Iris pigment epithelial cell (primary cell): ENCODE data around the gene ZNF593.

Experiments used
- DNase-seq: peaks from one replicate; pipeline ENCODE4 v3.0.0-alpha.2; 2011; ENCODE audit warnings: low read depth

Gene ZNF593

DNA sequence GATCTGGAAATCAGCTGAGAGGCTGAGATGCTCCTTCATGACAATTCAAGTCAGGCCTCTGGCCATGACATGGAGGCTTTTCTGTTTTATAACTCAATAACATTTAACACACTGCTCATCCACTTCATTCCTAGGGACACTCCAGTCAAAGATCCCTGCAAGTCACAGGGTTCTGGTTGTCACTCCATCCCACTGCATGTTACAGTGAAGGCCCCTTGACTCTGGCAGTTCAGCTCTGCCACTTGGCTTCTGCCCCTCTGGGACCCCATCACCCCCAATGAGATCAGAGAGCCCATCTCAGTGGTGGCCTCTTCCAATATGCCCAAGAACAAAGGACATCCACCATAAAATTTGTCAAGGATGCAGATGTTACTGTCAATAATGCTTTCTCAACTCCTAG, 20.8 kb upstream of the ZNF593 start:
- DNase-seq: no peak

DNA sequence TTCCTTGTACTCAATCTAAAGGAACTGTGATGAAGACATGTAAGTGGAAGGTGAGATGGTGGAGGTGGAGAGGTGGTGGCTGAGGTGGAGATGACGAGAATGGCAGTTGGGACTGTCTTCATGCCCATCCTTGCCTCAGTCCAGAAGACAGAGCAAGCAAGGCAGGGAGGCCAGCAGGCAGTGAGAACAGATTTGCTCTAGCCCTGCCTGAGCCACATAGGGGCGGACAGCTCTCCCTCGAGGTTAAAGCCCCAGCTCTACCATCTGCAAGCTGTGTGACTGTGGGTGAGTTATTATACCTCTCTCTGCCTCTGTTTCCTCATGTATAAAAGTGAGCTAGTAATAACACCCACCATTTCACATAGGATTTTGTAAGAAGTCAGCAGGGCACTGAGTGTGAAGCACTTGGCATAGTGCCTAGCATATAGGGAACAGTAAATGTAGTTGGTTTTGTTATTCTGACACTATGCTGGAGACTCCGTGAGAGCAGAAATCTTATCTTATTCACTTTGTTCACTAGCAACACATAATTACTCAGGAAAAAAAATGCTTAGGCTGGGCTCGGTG, 15.7 kb upstream of the ZNF593 start:
- DNase-seq: no peak

DNA sequence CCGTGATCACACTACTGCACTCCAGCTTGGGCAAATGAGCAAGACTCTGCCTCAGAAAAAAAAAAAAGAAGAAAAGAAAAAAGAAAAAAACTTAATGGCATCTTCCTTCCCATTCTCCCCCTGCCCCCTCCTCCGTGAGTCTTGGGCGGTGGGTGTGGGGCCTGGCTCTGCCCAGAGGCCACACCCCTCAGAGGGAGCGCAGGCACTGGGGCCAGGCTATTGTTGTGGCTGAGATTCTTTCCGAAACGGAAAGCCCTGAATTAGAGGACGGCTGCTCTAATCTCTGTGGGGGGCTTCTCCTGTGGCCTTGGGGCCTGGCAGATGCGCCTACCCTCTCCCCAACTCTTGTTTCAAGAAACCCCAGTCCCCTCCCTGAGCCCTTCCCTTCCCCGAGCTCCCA, 15.0 kb upstream of the ZNF593 start:
- DNase-seq: no peak

DNA sequence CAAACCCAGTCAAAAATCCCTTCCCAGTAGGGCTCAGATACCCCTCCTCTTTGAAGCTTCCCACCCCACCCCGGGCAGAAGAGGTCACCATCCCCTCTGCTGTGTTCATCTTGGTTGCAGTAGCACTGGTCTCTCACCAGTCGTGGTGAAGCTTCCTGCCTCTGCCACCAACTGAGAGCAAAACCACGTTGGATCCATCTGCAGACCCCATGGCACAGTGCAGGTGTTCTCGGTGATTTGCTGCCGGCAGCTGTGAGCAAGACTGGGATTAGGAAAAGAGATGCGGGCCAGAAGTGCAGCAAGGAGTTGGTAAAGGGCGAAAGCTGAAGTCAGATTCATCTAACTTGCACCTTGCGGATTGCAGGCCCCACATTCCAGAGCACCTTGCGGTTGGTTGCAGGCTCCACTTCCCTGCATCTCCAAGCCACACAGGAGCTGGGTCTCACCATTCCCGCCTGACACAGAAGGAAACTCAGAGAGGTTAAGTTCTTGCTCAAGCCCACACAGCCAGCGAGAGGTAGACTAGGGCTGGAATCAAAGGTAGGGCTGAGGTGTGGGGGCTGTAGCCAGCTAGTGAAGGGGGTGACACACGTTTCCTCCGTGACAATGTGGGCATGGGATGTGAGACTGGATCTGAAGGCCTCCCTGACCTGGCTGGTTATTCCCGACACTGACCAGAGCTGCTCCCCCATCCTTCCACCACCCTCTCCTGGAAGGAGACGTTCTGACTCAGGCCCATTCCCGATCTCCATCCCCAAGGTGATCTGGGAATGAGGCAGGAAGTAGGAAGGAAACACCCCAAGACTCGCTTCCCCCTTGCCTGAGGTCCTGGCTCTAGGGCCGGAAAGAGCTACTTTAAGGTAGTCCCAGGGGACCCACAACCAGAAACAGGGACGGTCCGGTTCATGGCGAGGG, 14.1 kb upstream of the ZNF593 start:
- no peak for DNase-seq

DNA sequence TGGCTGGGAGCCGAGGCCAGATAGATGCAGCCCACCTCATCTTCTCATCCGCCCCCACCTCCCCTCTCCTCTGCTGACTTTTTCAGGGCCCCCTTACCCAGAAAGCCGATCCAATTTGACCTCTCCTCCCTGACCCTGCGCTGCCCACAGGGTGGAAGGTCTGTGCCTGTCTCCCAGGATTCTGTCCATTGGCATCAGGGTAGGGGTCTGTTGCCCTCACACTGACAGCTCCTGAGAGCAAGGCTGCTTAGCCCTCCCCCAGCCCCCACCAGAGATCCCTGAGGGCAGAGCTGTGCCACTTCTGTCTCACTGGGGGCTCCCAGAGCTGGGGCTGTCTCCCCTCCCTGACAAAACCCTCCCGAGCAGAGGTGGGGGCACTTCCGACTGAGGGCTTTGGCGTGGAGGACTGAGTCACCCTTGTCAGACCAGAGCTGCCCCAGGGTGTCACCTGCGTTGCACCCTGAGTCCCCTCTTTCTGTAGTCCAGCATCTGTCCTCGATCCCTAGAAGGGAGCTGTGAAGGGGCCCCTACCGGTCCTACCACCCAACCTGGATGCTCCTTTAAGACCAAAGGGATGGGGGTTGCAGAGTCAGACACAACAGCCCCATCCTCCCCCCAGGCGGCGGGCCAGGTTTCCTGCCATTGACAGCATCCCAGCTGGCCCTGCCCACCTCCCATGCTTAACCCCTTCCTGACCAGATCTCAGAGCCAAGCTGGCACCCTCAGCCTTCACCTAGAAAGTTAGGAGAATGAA, 13.2 kb upstream of the ZNF593 start:
- DNase-seq: no peak

DNA sequence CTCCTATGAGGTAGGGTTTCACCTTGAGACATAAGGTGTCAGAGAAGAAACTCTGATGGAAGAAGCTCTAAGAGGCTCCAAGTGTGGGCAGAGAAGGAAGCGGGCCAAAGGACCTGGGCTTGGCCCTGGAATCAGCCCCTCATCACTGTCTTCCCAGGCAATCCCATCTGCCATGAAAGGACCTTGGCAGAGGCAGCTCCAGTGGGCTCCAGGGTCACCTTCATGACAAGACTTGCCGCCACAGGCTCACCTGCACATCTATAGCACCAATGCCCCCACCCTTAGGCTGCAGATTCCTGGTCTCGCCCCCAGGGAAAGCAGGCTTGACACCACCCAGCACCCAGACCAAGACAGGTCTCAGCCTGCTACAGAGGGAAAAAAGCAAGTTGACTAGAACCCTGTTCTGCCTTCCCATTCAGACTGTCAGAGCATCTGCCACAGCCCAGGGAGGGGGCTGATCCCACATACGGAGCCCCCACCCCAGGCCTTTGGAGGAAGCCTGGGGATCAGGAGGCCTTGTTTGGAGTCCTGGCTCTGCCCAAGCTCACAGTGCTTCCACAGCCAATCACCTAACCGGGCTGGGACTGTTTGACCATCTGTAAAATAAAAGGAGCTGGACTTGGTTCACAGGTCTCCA, 11.3 kb upstream of the ZNF593 start:
- DNase-seq: no peak

DNA sequence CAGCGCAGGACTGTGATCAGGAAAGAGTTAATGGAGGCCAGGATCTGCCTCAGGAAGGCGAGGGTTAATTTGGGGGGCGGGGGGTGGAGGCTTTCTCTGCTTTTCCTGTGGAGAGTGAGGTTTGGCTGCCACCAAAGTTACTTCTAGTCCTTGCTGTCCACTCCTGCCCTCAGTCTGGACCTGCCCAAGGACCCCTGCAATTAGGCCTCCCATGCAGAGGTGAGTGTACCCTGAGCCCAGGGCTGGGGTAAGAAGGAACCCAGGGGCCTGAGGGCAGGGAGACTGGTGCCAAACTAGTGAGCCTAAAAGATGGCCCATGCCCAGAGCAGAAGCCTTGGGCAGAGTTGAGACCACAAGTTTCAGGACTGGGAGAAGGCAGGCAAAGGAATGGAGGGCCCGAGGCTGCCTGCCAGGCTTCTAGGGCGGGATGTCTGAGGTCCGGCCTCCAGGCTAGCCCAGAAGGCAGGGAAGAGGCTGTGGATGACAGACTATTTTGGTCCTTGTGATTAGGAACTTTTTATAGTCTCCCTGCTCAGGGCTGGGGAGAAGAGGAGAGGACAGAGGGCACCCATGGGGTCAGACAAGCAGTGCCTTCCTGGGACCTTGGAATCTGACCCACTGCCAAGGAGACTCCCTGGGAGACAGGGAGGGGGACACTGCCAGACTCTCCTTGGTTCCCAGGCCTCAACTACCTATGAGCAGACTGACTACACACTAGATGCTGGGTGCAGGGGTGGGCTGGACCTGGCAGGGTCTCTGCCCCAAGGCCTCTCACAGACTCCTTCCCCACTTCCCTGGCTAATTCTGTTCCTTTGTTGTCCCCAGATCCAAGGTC, 10.6 kb upstream of the ZNF593 start, which contains the start of gene FAM110D:
Gene FAM110D (plus strand): TSS at position 172 of the 835 bp plus-strand sequence. CDS start 2,213 bp downstream, outside the sequence.
- no peak for DNase-seq

DNA sequence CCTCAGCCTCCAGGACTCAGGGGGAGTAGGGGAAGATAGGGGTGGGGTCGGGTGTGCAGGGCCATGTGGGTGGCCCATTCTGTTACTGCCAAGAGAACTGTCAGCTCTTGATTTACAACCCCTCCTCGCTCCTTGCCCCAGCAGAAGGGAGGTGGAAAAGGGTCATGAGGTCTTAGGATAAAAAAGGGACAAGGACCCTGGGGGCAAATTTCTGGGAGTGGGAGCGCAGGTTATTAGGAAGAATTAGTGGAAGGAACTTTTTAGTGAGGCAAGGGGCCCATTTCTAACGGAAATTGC, 10.0 kb upstream of the ZNF593 start:
- no peak for DNase-seq

DNA sequence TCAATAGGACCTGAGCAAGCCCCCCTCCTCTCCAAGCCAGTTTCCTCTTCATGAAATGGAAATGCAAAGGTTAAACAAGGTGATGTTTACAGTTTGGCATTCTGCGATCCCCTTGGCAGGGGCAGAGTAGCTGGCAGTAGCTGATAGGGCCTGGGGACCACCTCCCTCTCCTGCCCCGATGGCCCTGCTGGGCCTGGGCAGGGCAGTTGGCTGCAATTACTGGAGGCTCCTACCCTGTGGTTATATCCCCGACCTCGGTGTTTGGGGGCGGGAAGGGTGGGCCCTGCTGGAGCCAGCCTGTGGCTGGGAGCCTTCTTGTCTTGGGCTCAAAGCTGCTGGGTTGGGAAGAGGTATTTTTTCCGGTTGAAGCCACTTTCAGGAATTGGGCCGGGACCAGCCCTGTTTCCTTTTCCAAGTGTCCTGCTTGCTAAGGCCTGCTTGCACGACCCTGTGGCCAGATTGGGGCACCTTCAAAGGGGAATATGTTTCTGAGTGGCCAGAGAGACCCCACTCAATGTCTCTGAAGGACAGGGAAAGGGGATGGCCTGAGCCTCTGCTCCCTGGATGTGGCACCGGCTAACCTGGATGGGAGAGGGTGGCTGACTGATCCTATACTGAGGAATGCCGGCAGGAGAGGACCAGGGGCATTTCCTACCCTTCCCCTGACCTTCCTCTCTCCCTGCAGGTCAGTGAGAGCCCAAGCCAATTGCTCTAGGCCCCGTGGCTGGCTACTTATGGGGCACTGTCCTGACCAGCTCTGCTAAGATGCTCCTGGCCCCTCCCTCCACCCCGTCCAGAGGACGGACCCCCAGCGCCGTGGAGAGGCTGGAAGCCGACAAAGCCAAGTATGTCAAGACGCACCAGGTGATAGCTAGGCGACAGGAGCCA, 8.9 kb upstream of the ZNF593 start:
- DNase-seq: no peak

DNA sequence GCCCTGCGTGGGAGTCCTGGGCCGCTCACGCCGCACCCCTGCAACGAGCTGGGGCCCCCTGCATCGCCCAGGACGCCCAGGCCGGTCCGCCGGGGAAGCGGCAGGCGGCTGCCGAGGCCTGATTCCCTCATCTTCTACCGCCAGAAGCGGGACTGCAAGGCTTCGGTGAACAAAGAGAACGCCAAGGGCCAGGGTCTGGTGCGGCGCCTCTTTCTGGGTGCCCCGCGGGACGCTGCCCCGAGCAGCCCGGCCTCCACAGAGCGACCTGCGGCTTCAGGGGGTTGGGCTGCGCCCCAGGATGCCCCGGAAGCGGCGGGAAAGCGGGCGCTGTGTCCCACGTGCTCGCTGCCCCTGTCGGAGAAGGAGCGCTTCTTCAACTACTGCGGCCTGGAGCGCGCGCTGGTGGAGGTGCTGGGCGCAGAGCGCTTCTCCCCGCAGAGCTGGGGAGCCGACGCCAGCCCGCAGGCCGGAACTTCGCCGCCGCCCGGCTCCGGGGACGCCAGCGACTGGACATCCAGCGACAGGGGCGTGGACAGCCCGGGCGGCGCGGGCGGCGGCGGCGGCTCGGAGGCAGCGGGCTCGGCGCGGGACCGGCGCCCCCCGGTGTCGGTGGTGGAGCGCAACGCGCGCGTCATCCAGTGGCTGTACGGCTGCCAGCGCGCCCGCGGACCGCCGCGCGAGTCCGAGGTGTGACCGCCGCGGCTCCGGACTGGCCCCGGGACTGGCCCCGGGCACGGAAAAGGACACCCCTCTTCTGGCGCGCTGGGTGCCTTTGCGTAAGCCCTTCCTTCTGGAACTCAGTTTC, 8.1 kb upstream of the ZNF593 start:
- DNase-seq: peak; percentile 60

DNA sequence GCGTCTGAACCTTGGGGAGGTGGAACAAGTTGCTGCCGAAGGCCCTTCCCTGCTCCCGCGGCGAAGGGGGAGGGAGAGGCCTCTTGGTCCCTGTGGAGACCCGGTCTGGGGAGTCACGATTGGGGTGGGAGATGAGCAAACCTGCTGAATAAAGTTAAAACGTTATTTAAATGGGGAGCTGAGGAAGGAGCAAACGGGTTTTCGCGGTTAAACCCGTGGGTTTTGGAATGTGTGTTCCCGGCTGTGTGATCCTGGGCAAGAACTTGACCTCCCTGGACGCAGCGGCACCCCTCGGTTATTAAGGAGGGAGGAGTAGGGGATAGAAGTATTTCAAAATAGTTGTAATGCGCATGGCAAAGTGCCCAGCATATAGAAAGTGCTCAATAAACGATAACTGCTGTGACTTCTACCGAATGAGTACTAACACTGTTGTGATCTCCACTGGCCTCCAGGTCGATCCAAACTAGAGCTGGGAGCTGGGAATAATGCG, 7.4 kb upstream of the ZNF593 start:
- no peak for DNase-seq

DNA sequence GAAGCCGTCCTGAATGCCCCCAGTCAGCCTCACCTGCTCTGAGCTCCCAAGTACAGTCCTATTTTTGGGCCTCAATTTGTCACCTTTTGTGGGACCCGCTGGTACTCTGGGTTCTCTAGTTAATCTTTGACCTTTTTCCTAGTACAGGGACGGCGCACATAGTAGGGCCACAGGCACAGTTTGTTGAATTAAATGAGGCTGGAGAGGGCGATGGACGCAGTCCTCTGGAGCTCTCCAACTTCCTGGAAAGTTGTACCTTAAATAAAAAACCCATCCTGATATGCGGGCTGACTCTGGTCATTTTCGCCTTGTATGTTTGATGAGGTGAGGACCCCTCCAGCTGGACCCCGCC, 6.0 kb upstream of the ZNF593 start:
- DNase-seq: no peak

DNA sequence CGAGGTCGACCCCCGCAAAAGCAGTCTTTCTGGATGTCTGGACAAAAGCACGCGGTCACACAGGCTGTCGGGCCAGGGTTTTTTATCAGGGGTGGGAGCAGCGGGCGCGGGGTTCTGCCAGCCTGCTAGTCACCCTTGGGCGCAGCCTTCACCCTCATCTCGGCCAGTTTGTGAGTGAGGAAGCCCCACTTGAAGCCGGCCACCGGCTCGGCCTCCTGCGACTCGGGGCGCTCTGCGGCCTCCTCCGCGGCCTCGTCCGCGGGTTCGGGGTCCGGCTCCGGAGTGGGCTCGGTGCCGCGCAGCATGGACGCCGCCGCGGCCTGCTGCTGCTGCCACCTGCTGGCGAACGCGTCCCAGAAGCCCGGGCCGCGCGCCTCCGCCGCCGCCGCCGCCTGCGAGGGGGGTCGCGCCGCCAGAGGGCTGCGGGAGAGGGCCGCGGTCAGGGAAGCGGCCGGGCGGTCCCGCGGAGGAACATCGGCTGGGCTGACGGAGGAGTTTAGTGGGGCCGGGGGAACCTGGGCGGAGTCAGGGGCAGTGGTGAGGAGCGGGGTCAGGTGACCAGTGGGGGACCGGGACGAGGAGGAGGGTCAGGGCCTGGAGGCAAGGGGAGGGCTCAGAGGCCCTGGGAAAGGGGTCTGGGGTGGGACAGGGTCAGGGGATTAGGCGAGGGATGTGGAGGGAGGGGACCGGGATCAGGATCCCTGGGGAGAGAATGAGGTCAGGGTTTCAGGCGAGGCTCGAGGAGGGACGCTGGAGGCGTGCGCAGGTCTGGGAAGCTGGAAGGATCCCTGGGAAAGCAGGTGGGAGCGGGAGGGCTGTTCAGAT, 5.5 kb upstream of the ZNF593 start:
- no peak for DNase-seq

DNA sequence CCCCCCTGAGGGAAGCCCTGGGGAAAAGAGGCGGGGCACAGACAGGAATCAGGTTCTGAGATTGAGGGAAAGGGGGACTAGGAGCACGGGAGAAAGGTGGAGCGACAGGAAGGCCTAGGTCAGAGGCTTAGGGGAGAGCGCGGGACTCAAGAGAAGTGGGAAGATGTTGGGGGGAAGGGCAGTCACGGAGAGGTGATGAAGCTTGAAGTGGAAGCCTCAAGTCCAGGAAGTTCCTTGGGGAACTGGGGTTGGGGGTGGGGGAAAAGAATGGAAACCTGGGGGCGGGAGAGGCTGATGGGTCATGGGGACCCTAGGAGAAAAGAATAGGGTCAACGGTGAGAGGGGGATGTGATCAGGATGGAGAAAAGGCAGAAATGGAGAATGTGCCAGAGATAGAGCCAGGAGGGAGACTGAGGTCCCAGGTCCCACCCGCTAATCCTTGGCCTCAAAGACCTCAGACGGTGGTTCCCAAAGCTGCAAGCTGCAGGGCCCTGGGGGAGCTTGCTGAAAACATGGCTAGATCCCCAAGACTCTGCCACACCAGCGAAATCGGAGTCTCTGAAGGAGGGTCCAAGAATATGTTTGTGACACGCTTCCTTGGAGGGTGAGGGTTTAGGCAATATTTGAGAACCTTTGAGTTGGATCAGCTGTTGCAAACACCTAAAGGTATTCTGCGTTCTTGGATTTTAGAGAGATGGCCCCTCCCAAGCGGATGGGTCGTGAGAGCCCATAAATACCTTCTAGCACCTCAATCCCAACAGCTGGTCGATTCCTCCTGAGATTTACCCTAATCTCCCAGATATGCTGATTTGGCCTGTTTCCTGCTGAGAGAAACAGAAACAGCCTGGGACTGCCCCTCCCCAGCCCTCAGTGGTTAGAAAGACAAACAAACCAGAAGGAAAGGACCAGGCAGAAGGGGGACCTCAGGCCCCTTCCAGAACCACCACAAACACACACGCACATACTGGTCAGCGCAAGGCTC, 4.6 kb upstream of the ZNF593 start:
- DNase-seq: no peak

DNA sequence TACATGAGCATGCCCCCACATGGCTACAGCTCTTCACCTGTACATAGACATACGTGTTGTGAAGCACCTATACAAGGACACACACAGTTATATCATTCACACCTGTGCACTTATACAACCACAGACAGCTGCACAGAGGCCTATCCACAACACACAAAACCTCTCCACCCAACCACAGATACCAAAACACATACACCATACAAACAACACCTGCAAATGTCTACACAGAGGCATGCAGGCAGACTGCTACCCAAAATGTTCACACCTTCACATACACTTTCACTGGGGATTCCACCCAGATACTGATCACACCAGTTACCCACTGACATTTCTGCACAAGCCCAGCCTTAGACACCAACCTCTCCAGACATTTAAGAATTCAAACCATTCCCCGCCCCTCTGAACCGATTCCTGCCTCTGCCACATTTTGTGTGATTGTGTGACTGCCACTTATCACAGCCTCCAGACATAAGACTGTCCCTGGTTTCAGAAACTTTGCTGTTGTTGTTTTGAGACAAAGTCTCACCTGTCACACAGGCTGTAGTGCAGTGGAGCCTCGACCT, 2.9 kb upstream of the ZNF593 start:
- no peak for DNase-seq

DNA sequence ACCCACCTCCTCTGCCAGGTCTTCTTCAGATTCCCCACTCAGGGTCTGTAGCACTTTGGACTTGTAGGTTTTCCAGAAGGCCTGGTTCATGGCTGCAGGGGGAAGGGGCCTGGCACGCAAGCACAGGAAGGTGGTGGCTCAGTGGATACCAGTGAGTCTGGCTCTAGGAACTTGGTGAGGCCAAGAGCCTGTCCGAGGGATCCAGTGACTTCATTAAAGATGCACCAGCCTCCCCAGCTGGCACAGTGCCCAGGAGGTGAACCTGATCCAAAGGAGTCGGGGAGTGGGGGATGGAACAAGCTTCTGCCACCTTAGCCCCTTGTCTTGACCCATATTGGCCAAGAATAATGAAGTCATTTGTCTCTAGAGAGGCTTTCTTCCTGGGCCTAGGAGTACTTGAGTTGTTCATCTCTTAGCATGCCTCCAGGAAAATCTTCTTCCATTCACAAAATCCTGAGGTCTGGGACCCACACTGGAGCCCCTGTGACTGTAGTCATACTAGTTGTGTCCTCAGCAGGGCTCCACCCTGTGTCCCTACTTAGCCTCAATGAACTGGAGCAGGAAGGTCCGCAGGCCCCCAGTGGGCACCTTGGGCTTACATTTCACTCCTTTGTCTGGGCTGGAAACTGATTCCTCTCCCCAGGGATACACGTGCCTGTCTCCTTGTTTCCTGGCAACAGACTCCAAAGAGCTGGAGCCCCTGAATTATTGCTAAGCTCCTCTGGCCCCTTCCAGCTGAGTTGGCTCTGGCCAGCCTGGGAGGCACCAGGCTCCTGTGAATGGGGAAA, 1.1 kb upstream of the ZNF593 start, which contains the start of gene C1orf232:
Gene C1orf232 (minus strand): TSS at position 554 of the 788 bp plus-strand sequence. CDS start 464 bp downstream, at position 90.
- no peak for DNase-seq
